ENCODE measurements around the gene SGF29.
A peak's percentile ranks its signal among the peaks of the same experiment; 100 is the strongest.
"Not testable (repeated sequence)": the region's sequence is repeated elsewhere in the genome, so short reads cannot be mapped to it uniquely, and the experiment has no call there.

Gene SGF29

GRCh38 chr16:28534542-28535373, 19.0 kb upstream of the SGF29 start:
- peak; percentile 50 to 69 for DNase-seq

GRCh38 chr16:28537076-28537475, 16.6 kb upstream of the SGF29 start:
- no peak for DNase-seq

GRCh38 chr16:28537964-28538732, 15.6 kb upstream of the SGF29 start:
- DNase-seq, result no peak

GRCh38 chr16:28538733-28539596, 14.8 kb upstream of the SGF29 start, which contains the start of gene NUPR1:
TSS of gene NUPR1 (minus strand) at chr16:28538974. CDS start at chr16:28538907, 67 bp downstream.
- DNase-seq, result no peak

- no peak for DNase-seq
Observed at GRCh38 chr16:28540346-28540745, 13.4 kb upstream of the SGF29 start.

- no peak for DNase-seq
Observed at GRCh38 chr16:28542646-28543045, 11.1 kb upstream of the SGF29 start.

GRCh38 chr16:28543072-28543471, 10.6 kb upstream of the SGF29 start:
- peak; percentile 16 to 53 for DNase-seq

- DNase-seq, result no peak
Observed at GRCh38 chr16:28544998-28545397, 8.7 kb upstream of the SGF29 start.

- not testable (repeated sequence) for DNase-seq
Observed at GRCh38 chr16:28545964-28546363, 7.8 kb upstream of the SGF29 start.

- DNase-seq, result no peak
Observed at GRCh38 chr16:28546626-28547025, 7.1 kb upstream of the SGF29 start.

- DNase-seq, result no peak
Observed at GRCh38 chr16:28548306-28548802, 5.4 kb upstream of the SGF29 start.

GRCh38 chr16:28549301-28549899, 4.3 kb upstream of the SGF29 start:
- peak; percentile 22 to 57 for DNase-seq

- DNase-seq, result peak in 1 of 2 donors; percentile 7
Observed at GRCh38 chr16:28554634-28555423, 1.1 kb downstream of the SGF29 start.

GRCh38 chr16:28555561-28555960, 1.8 kb downstream of the SGF29 start:
- DNase-seq, result no peak

- no peak for DNase-seq
Observed at GRCh38 chr16:28556914-28557320, 3.2 kb downstream of the SGF29 start.

- no peak for DNase-seq
Observed at GRCh38 chr16:28558456-28558855, 4.7 kb downstream of the SGF29 start.

GRCh38 chr16:28561557-28562187, 8.0 kb downstream of the SGF29 start:
- DNase-seq, result no peak

GRCh38 chr16:28562199-28562598, 8.5 kb downstream of the SGF29 start:
- no peak for DNase-seq

- DNase-seq, result no peak
Observed at GRCh38 chr16:28563218-28563617, 9.5 kb downstream of the SGF29 start.

- DNase-seq, result not testable (repeated sequence)
Observed at GRCh38 chr16:28566233-28566925, 12.7 kb downstream of the SGF29 start.

Data from CD4-positive, alpha-beta T cell treated with Interleukin-4 for 1 hour (primary cell).